H1 (cell line): ENCODE results near the gene ETDC. TPM values are rescaled to one million over a fixed set of nuclear protein-coding genes. Genes with fewer than 3 reads are reported as not detected.
"Not testable (repeated sequence)": the region's sequence is repeated elsewhere in the genome, so short reads cannot be mapped to it uniquely, and the experiment has no call there.

ENCODE experiments used
- CTCF ChIA-PET: fragments of 300-600 bp; sonication (Branson Sonifier 250); formaldehyde crosslinking; loops from one replicate; lab custom pipeline; 2021; ENCODE audit not compliant: partially characterized antibody; lab: Charles Lee
- POLR2A ChIA-PET: fragments of 300-600 bp; sonication (Branson Sonifier 250); formaldehyde crosslinking; loops from one replicate; lab custom pipeline; 2021; ENCODE audit warnings: inconsistent platforms; ENCODE audit not compliant: partially characterized antibody; lab: Charles Lee
- DNase-seq, 2 experiments: peaks; one replicate each; pipeline versions ENCODE4 v3.0.0 to v3.0.0-alpha.2; 2010 to 2022; ENCODE audit warnings: low spot score in 2 of 2, low read depth in 1 of 2, mixed read lengths in 1 of 2
- FAIRE-seq: peaks from 2 replicates; lab custom pipeline; 2011; peaks lifted over from hg19 to GRCh38; lab: Jason Lieb, UNC
- H2AFZ ChIP-seq: 2 replicates; pipeline ENCODE4 v1.8.1; 2012; ENCODE audit warnings: low read length, inconsistent platforms
- H2AK5ac ChIP-seq: 2 replicates; pipeline ENCODE4 v1.6.1; 2013; ENCODE audit warnings: low read depth, low read length
- H2BK120ac ChIP-seq: replicated peaks from 2 replicates; pipeline ENCODE3; 2013; ENCODE audit warnings: low read depth, low read length, inconsistent platforms
- H2BK12ac ChIP-seq: 2 replicates; pipeline ENCODE4 v1.6.1; 2013; ENCODE audit warnings: low read depth, low read length
- H2BK15ac ChIP-seq: 2 replicates; pipeline ENCODE4 v1.6.1; 2013; ENCODE audit warnings: low read length
- H2BK20ac ChIP-seq: 2 replicates; pipeline ENCODE4 v1.6.1; 2013; ENCODE audit warnings: low read length
- H2BK5ac ChIP-seq: 2 replicates; pipeline ENCODE4 v1.6.1; 2013; ENCODE audit warnings: low read depth, low read length
- H3K14ac ChIP-seq: 2 replicates; pipeline ENCODE4 v1.6.1; 2013; ENCODE audit warnings: inconsistent platforms; ENCODE audit not compliant: insufficient read length
- H3K18ac ChIP-seq: 2 replicates; pipeline ENCODE4 v1.6.1; 2013; ENCODE audit warnings: low read length; ENCODE audit errors: extremely low read depth
- H3K23ac ChIP-seq: 2 replicates; pipeline ENCODE4 v1.6.1; 2013; ENCODE audit warnings: inconsistent platforms; ENCODE audit not compliant: insufficient read length
- H3K23me2 ChIP-seq: 2 replicates; pipeline ENCODE4 v1.6.1; 2013; ENCODE audit warnings: low read depth, low read length
- H3K27ac ChIP-seq: 2 replicates; pipeline ENCODE4 v1.6.1; 2011; ENCODE audit warnings: low read depth, low read length, inconsistent platforms
- H3K27me3 ChIP-seq, 4 experiments: replicated peaks in 1 of 4; 1 replicate in 1 of 4; 2 replicates in 3 of 4; pipeline versions ENCODE4 v1.6.1 to v1.8.1; 2011 to 2013; ENCODE audit warnings: low read length in 3 of 4, mild to moderate bottlenecking in 3 of 4, inconsistent platforms in 2 of 4, mixed read lengths in 2 of 4, moderate library complexity in 1 of 4; ENCODE audit not compliant: control insufficient read depth in 3 of 4, insufficient read depth in 3 of 4; ENCODE audit errors: extremely low read depth in 1 of 4
- H3K36me3 ChIP-seq, 4 experiments: 2 replicates each; pipeline versions ENCODE4 v1.6.1 to v1.8.1; 2011 to 2013; ENCODE audit warnings: mild to moderate bottlenecking in 4 of 4, low read length in 3 of 4, moderate library complexity in 2 of 4, control low read depth in 1 of 4, inconsistent platforms in 1 of 4; ENCODE audit not compliant: insufficient read depth in 4 of 4, control insufficient read depth in 2 of 4
- H3K4ac ChIP-seq: replicated peaks from 2 replicates; pipeline ENCODE3; 2013; ENCODE audit warnings: low read length, low read depth, mixed read lengths, inconsistent platforms; ENCODE audit not compliant: insufficient read length
- H3K4me1 ChIP-seq, 4 experiments: replicated peaks in 1 of 4; 1 replicate in 1 of 4; 2 replicates in 3 of 4; pipeline versions ENCODE4 v1.6.1 to v1.8.1; 2011 to 2013; ENCODE audit warnings: low read length in 3 of 4, inconsistent platforms in 2 of 4, mixed read lengths in 1 of 4; ENCODE audit not compliant: insufficient read depth in 4 of 4, control insufficient read depth in 3 of 4
- H3K4me2 ChIP-seq, 2 experiments: 2 replicates each; pipeline versions ENCODE4 v1.6.1 to v1.8.1; 2011 to 2013; ENCODE audit warnings: low read depth in 2 of 2, low read length in 2 of 2, control low read depth in 1 of 2, inconsistent platforms in 1 of 2, mild to moderate bottlenecking in 1 of 2; ENCODE audit not compliant: insufficient read depth in 1 of 2
- H3K4me3 ChIP-seq, 4 experiments: fragments of 200-600, 300-600 bp in 1 of 4; sonication (generic), shearing (Covaris generic), sonication (Bioruptor Twin) in 1 of 4; 2 replicates each; pipeline versions ENCODE4 v1.5.1 to v1.8.1; 2011 to 2016; ENCODE audit warnings: low read length in 4 of 4, low read depth in 3 of 4, control low read depth in 2 of 4, inconsistent platforms in 2 of 4, mild to moderate bottlenecking in 2 of 4, mixed read lengths in 1 of 4, moderate library complexity in 1 of 4; ENCODE audit not compliant: insufficient read depth in 2 of 4; ENCODE audit errors: extremely low read depth in 1 of 4
- H3K56ac ChIP-seq: replicated peaks from 2 replicates; pipeline ENCODE3; 2013; ENCODE audit warnings: low read depth, mild to moderate bottlenecking, mixed read lengths, low read length, inconsistent platforms; ENCODE audit not compliant: insufficient read length
- H3K79me1 ChIP-seq: 2 replicates; pipeline ENCODE4 v1.6.1; 2013; ENCODE audit warnings: low read depth, low read length, control low read depth
- H3K79me2 ChIP-seq, 2 experiments: 2 replicates each; pipeline versions ENCODE4 v1.6.1 to v1.8.1; 2012 to 2013; ENCODE audit warnings: low read length in 2 of 2, mild to moderate bottlenecking in 2 of 2, inconsistent platforms in 1 of 2; ENCODE audit not compliant: insufficient read depth in 2 of 2, control insufficient read depth in 1 of 2
- H3K9ac ChIP-seq, 4 experiments: replicated peaks in 1 of 4; 1 replicate in 1 of 4; 2 replicates in 3 of 4; pipeline versions ENCODE4 v1.6.1 to v1.8.1; 2011 to 2013; ENCODE audit warnings: low read depth in 3 of 4, low read length in 3 of 4, control low read depth in 2 of 4, mild to moderate bottlenecking in 2 of 4, moderate library complexity in 2 of 4, inconsistent platforms in 1 of 4; ENCODE audit errors: extremely low read depth in 1 of 4
- H3K9me3 ChIP-seq, 2 experiments: 2 replicates each; pipeline versions ENCODE4 v1.6.1 to v1.8.1; 2012 to 2013; ENCODE audit warnings: mild to moderate bottlenecking in 2 of 2, moderate library complexity in 2 of 2, control low read depth in 1 of 2, inconsistent platforms in 1 of 2, low read depth in 1 of 2, low read length in 1 of 2, mixed read lengths in 1 of 2; ENCODE audit not compliant: insufficient read depth in 2 of 2
- H4K20me1 ChIP-seq, 2 experiments: replicated peaks in 1 of 2; 2 replicates each; pipeline versions ENCODE3 to v1.8.1; 2011 to 2013; ENCODE audit warnings: inconsistent platforms in 2 of 2, low read length in 2 of 2, mild to moderate bottlenecking in 1 of 2; ENCODE audit not compliant: insufficient read depth in 2 of 2, control insufficient read depth in 1 of 2
- H4K5ac ChIP-seq: 2 replicates; pipeline ENCODE4 v1.6.1; 2013; ENCODE audit warnings: low read length, low read depth, mixed read lengths, inconsistent platforms; ENCODE audit not compliant: insufficient read length
- H4K8ac ChIP-seq: 2 replicates; pipeline ENCODE4 v1.8.0; 2013; ENCODE audit warnings: mild to moderate bottlenecking, moderate library complexity, low read length, inconsistent platforms; ENCODE audit not compliant: insufficient read depth; ENCODE audit errors: extremely low read depth
- H4K91ac ChIP-seq: replicated peaks from 2 replicates; pipeline ENCODE3; 2013; ENCODE audit warnings: low read length, mixed read lengths, inconsistent platforms; ENCODE audit not compliant: insufficient read length
- WGBS, 2 experiments: shearing (Covaris generic) in 1 of 2; methylation state at CpG; one replicate each; pipeline versions ENCODE4 v1.1.6 to v1.1.7; 2013 to 2015; ENCODE audit warnings: low lambda C conversion rate in 2 of 2, mixed read lengths in 2 of 2, inconsistent platforms in 1 of 2, low coverage in 1 of 2, missing lambda C conversion rate in 1 of 2; ENCODE audit not compliant: insufficient replicate concordance in 2 of 2, insufficient coverage in 1 of 2, insufficient read length in 1 of 2; ENCODE audit errors: extremely low coverage in 1 of 2, missing lambda C conversion rate in 1 of 2; 5-methylcytosine and 5-hydroxymethylcytosine counted together
- polyA plus RNA-seq, 7 experiments: library from polyadenylated mRNA; depleted of rRNA in 3 of 7; stranded (reverse) in 5 of 7; unstranded in 2 of 7; fragments of >200 nt in 5 of 7; fragments of 200-250 nt in 2 of 7; gene quantifications; 1 replicate in 5 of 7; 2 replicates in 1 of 7; 4 replicates in 1 of 7; pipeline versions ENCODE4 v1.2.1 to v1.2.3, GENCODE V29; 2011 to 2013; ENCODE audit warnings: missing spikeins in 2 of 7, mixed read lengths in 2 of 7
- total RNA-seq: library from RNA; stranded (reverse); fragmentation: NEBNext Ultra II Directional; extraction: Animal tissue kit (Norgen Biotek cat#: 25700); gene quantifications from 2 replicates; pipeline ENCODE4 v1.2.1, GENCODE V29; 2021
- TF ChIP-seq, protein P1 (sequence below): IDR thresholded peaks from 2 replicates; pipeline ENCODE4 v1.6.1; 2012; ENCODE audit warnings: low read length, inconsistent platforms

ETDC gene
- total and polyA plus RNA-seq, 2 of the 8 experiments (the other 6 are each of a cell fraction or from before 2014, with no cell fraction given) = not detected

GRCh38 chrX:135309430-135309923 is at the start of gene ETDC (continued):
- TF ChIP-seq, protein P1, sequence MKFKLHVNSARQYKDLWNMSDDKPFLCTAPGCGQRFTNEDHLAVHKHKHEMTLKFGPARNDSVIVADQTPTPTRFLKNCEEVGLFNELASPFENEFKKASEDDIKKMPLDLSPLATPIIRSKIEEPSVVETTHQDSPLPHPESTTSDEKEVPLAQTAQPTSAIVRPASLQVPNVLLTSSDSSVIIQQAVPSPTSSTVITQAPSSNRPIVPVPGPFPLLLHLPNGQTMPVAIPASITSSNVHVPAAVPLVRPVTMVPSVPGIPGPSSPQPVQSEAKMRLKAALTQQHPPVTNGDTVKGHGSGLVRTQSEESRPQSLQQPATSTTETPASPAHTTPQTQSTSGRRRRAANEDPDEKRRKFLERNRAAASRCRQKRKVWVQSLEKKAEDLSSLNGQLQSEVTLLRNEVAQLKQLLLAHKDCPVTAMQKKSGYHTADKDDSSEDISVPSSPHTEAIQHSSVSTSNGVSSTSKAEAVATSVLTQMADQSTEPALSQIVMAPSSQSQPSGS = no peak

DNA sequence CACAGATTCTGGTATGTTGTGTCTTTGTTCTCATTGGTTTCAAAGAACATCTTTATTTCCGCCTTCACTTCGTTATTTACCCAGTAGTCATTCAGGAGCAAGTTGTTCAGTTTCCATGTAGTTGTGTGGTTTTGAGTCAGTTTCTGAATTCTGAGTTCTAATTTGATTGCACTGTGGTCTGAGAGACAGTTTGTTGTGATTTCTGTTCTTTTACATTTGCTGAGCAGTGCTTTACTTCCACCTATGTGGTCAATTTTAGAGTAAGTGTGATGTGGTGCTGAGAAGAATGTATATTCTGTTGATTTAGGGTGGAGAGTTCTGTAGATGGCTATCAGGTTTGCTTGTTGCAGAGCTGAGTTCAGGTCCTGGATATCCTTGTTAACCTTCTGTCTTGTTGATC is 48.3 kb upstream of the ETDC start:
- DNase-seq, H3K9me3 ChIP-seq, H3K27ac ChIP-seq, H2BK120ac ChIP-seq, H3K23ac ChIP-seq, H3K79me1 ChIP-seq, H2AFZ ChIP-seq, FAIRE-seq, H2BK15ac ChIP-seq, H4K91ac ChIP-seq, H3K27me3 ChIP-seq, H3K36me3 ChIP-seq, CTCF ChIA-PET, H3K79me2 ChIP-seq, H2BK12ac ChIP-seq, H3K18ac ChIP-seq, H3K4me1 ChIP-seq, H3K14ac ChIP-seq, H3K23me2 ChIP-seq, H2AK5ac ChIP-seq, H3K4me2 ChIP-seq, H2BK5ac ChIP-seq, H4K5ac ChIP-seq, H4K8ac ChIP-seq, H4K20me1 ChIP-seq, H3K4ac ChIP-seq, H2BK20ac ChIP-seq, H3K9ac ChIP-seq, H3K56ac ChIP-seq, POLR2A ChIA-PET, H3K4me3 ChIP-seq: not testable (repeated sequence)
- 80% methylated on average over 1 of the region's 2 CpGs; no CpG with 5 or more reads in 1 of the 2 experiments for whole genome bisulfite sequencing, 2 experiments
